RCC 7860 (cell line): ENCODE data around the gene MRE11.
"Not testable (repeated sequence)": the region's sequence is repeated elsewhere in the genome, so short reads cannot be mapped to it uniquely, and the experiment has no call there.

ENCODE experiments used
- DNase-seq: peaks from one replicate; pipeline ENCODE4 v3.0.0-alpha.2; 2015; ENCODE audit warnings: low spot score
- FAIRE-seq: peaks from 2 replicates; lab custom pipeline; 2012; peaks lifted over from hg19 to GRCh38; lab: Jason Lieb, UNC

MRE11 gene

GRCh38 chr11:94507485-94507884, 13.8 kb upstream of the MRE11 start:
- FAIRE-seq (no peak), DNase-seq (no peak)

DNA sequence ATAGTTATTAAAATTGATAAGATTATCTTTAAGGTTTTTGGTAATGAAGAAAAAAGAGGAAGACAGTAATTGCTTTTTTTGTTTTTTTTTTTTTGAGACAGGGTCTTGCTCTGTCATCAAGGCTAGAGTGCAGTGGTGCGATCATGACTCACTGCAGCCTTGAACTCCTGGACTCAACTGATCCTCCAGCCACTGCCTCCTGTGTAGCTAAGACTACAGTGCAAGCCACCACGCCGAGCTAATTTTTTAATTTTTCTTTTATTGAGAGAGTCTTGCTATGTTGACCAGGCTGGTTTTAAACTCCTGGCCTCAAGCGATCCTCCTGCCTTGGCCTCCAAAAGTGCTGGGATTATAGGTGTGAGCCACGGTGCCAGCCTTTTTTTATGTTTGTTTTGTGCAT, 12.9 kb upstream of the MRE11 start:
- not testable (repeated sequence) for FAIRE-seq, DNase-seq

- peak; percentile 81 for FAIRE-seq
- peak; percentile 37 for DNase-seq
These were observed 11.1 kb upstream of the MRE11 start for GRCh38 chr11:94504689-94505293.

DNA sequence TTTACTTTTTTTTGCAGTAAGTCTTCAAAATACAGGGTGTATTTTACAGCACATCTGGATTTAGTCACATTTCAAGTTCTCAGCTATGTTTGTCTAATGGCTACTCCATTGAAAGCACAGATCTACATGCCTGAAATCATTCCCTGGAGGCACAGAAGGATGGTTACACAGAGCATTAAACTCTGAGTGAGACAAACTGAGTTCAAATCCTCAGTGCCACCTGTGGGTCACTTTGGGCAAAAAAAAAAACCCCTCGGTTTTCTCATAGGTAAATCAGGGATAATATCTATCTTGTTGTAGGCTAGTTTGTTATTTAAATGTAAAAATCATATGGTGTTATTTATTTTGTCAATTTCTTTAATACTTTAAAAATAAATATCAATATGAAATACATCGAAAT, 7.9 kb upstream of the MRE11 start:
- FAIRE-seq (no peak), DNase-seq (no peak)

DNA sequence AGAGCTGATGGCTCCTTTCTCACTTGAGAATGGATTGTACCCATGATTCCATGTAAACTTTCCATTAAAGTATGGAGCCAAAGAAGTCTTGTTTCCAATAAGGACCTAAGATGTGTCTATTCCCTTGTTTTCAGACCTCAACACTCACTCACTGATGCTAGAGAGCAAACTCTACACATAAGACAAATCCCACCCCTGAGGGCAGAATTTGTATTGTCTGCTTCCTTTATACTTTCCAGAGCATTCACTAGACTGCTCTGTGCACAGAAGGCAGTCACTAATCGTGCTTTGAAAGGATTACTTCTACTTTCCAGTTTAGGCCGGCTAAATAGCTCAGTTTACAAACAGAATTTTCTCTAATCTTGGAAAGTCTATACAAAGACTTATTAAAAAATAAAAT, 6.5 kb upstream of the MRE11 start:
- DNase-seq, result no peak
- FAIRE-seq, result no peak

- FAIRE-seq, result no peak
- no peak for DNase-seq
These were observed 559 bp upstream of the MRE11 start for GRCh38 chr11:94494126-94494680.

- FAIRE-seq (no peak), DNase-seq (no peak)
These were observed 7.6 kb downstream of the MRE11 start for GRCh38 chr11:94486068-94486467.

DNA sequence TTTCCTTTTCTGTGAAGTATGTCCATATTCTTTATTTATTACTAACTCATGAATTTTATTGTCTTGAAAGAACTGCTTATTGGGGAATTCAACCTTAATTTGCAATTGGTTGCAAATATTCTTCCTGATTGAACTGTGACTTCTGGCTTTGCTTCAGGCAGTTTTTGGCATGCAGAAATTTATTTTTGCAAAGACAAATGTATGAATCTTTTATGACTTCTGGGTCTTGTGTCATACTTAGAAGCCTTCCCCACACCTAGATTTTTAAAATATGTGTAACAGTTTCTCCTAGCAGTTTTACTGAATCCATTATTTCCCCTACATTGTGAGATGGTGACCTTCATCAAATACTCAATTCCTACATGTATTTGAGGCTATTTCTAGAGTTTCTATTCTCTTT, 12.3 kb downstream of the MRE11 start:
- FAIRE-seq (no peak), DNase-seq (no peak)

DNA sequence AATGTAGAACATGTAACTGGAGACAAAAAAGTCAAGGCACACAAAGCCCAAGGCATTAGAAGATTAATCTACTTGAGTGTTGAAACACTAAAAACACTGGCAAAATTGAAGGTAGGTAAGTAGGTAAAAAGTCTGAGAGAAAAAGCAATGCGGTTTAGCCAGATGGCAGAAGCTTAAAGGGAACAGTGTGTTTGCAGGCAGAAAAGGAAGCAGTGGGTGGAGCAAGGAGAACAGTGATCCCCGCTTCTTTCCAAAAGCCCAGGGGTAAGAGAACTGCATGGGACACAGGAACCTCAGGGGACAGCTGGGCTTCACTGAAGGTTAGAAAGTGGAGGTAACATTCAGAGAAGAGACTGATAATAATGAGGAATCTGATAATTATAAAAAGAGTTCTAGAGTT, 16.0 kb downstream of the MRE11 start:
- FAIRE-seq, result no peak

DNA sequence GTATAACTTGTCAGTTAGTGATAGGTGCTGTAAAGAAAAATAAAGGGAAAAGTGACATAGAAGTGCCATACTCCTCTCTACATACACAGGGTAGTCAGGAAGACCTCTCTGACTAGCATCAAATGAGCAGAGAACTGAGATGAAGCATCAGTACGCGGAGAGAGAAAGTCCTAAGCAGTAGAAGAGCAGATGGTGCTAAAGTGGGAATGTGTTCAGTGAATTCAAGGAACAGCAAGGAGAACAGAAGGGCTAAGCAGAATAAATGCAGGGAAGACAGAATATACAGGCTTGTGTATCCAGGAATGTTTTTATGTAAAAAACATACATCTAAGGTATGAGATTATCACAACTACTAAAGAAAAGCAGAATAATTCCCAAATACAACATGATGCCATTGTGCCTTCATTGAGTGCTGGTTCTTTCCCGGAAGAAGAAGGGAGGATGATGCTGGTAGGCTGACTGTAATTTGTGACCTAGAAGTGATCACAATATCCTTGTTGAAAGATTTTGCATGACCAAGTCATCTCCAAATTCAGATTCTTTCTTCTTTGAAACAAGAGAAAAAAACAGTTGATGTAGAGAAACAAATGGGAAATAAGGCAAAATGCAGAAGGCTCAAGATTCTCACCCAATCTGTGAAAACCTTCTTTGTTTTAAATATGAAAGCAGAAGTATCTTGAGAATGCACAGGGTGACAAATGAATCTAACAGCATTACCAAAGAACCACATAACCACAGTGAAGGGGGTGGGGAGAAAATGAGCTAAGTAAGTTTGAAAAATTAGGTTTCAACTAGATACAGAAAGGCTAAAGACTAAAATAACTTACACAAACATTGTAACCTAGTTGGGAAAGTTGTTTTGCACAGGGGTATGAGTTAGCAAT, 20.5 kb downstream of the MRE11 start:
- FAIRE-seq (no peak), DNase-seq (no peak)

More for the DNA sequence above, 16.0 kb downstream of the MRE11 start:
- DNase-seq, result no peak

DNA sequence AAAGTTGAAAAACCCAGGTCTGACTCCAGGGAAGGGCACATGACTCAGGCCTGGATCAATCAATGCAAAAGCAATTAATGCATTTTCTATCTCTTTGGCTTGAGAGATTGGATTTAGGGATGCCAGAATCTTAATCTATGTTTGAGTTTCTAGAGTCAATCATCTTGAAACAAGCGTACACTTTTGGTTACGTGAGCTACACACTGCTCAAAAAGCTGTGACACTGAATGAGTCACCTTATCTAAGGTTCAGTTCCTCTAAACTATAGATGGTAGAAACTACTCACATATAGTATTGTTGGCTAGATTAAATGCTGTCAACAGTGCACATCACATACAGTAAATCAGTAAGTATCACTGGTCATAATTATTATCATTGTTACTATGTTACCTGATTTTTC, 24.2 kb downstream of the MRE11 start:
- DNase-seq (no peak), FAIRE-seq (no peak)

GRCh38 chr11:94459576-94459975, 34.1 kb downstream of the MRE11 start:
- FAIRE-seq (no peak), DNase-seq (no peak)

DNA sequence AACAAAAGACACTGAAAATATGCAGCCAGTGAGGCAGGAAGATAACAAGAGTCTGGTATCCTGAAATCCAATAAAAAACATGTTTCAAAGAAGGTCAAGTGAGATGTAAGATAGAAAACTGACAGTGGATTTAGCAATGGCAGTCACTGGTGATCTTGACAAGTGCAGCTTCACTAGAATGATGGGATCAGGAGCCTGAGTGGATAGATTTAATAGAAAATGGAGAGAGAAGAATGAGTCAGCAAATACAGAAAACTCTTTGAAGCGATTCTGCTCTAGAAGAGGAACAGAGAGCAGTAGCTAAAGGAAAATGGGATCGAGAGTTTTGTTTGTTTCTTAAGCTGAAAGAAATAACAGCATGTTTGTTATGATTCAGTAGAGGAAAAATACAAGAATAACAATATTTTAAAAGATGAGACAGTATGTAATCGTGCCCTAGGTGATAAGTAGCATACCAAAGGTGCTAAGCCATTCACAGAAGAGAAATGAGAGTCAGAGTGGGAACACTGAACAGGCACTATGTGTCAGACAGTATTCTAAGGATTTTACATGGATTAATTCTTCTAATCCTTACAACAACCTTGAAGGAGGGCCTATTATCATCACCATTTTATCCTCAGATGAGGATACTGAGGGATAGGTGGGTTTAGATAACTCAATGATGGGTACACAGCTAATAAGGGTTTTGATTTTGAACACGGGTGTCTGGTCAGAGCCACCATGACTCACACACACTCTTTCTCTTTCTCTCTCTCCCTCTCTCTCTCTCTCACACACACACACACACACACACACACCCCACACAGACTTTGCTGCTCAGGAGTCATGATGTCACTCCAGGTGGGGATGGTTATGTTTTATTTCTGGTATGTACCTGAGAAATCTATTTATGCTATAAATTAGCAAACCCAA, 36.3 kb downstream of the MRE11 start:
- DNase-seq (no peak), FAIRE-seq (no peak)

GRCh38 chr11:94455861-94456260, 37.8 kb downstream of the MRE11 start:
- DNase-seq (no peak), FAIRE-seq (no peak)

GRCh38 chr11:94454301-94454700, 39.3 kb downstream of the MRE11 start:
- FAIRE-seq (no peak), DNase-seq (no peak)

- no peak for DNase-seq
- no peak for FAIRE-seq
These were observed 40.7 kb downstream of the MRE11 start for GRCh38 chr11:94452988-94453387.

DNA sequence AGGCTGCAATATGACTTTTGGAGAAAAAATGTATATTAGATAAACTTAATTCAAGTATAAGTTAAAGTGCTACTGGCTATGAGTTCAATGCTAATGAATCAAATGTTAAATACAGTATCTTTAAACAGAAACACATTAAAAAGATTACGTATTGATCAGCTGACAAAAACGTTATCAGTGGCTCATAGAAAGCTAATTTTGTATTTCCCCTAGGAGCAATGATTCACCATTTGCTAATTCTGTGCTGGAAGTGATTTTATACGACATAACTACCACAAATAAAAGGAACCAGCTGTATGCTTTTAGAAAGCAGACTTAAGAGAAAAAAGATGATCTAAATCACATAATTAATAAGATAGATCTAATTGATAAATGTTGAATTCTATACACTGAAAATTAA, 43.6 kb downstream of the MRE11 start:
- FAIRE-seq (no peak), DNase-seq (no peak)

- DNase-seq (peak; percentile 37), FAIRE-seq (no peak)
These were observed 44.2 kb downstream of the MRE11 start for GRCh38 chr11:94449437-94449836.

DNA sequence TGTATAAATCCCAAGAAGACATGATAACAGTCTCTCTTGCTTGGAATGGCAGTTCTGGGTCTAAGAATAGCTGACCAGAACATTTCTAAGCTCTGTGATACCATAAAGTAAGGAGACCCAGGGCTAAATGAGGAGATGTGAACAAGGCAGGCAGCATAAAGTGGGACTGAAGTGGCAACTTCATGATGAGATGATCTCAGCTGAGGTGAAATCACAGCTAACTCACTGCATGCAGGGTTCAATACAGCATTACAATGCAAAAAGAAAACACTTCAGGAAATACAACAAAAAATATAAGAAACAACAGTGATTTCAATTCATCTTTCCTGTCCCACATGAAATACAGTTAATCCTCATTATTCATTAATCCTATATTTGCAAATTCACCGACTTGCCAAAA, 44.6 kb downstream of the MRE11 start:
- DNase-seq, result no peak
- no peak for FAIRE-seq

DNA sequence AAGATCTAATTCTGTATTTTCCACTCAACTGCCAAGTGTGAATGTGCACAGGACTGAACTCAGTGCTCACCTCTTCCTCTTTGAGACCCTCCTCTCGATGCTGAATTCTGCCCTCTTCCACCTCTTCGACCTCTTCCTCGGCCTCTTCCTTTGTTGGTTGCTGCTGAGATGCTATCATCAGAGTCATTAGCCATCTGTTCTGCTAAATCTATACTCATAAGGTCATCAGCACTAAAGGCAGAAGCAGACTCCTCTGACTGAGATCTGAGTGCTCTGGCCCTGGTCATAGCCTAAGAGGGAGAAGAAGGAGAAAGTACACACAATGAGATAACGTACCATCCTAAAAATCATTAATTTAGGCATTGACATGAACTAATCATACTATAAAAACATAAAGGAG, 46.5 kb downstream of the MRE11 start:
- DNase-seq (no peak), FAIRE-seq (no peak)

DNA sequence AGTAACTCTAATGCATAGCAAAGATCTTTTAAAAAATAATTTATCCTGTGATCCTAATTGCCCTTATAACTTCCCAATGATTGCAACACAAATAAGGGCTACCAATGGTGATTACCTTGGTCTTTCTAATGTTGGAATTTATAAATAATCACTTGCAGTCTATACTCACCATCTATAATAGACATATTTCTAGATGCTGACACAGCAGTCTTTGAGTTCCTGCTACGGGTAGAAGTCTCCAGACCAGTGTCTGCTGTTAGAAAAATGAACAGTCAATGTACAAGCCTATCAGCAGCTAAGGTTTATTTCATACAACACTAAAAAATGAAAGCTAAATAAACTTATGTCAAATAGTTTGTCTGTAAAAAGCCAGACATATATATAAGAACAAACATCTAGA, 48.0 kb downstream of the MRE11 start:
- FAIRE-seq (no peak), DNase-seq (no peak)
